Choroid plexus epithelial cell (primary cell): Measurements from ENCODE around the gene GABPB2.

Experiments used
- DNase-seq: peaks from one replicate; pipeline ENCODE4 v3.0.0-alpha.2; 2010; ENCODE audit warnings: low read depth
- H3K4me3 ChIP-seq: 2 replicates; pipeline ENCODE4 v1.5.1; 2011; ENCODE audit warnings: low read depth, mild to moderate bottlenecking, control low read depth, low read length, moderate library complexity
- TF ChIP-seq, protein P1 (sequence below): conservative IDR thresholded peaks from 2 replicates; pipeline ENCODE4 v1.5.1; 2011; ENCODE audit warnings: low read depth, mild to moderate bottlenecking, control low read depth, inconsistent platforms, low read length, moderate library complexity

The GABPB2 gene

DNA sequence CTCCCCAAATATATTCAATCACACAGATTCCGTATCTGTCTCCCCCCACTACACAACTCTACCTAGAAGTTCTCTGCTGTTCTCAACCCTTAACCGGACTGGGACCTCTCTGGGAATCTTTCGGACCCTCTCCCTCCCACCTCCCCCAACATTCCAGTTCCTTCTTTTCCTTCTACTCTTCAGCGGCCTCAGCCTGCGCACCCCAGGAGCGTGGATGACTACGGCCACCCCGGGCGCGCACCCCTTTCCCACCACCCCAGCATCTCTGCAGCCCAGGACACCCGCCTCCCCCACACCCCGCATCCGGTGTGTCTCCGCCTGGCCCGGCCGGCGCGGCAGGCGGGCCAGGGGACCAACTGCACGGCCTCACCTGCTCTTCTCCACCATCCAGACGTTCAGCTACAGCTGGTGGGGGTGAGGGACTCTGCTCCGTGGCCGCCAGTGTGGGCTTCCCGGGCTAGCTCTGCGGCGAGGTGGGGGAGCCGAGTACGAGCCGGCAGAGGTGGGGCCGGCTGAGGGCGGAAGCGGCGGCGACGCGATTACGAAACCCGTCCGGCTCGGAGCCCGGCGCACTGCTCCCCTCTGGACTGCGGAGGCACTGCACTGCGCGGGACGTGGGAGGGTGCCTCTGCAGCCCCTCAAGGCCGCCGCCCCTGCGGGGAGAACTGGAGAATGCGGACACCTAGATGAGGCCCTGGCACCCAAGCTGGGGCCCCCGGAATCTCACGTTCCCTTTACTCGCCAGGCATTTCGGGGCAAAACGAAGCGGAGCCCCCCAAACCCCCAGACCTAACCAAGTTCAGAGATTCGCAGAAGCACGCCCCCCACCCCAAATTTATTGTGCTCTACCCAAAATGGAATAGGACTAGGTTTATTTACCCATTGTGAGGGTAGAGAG, 11.2 kb upstream of the GABPB2 start, which contains the start of gene CDC42SE1:
Gene CDC42SE1 (minus strand): TSS at position 514 of the 898 bp plus-strand sequence. CDS start 3,892 bp downstream, outside the sequence.
- H3K4me3 ChIP-seq: peak within 1 kb of the TSS; percentile 97
- DNase-seq: peak; percentile 85
- TF ChIP-seq, protein P1, sequence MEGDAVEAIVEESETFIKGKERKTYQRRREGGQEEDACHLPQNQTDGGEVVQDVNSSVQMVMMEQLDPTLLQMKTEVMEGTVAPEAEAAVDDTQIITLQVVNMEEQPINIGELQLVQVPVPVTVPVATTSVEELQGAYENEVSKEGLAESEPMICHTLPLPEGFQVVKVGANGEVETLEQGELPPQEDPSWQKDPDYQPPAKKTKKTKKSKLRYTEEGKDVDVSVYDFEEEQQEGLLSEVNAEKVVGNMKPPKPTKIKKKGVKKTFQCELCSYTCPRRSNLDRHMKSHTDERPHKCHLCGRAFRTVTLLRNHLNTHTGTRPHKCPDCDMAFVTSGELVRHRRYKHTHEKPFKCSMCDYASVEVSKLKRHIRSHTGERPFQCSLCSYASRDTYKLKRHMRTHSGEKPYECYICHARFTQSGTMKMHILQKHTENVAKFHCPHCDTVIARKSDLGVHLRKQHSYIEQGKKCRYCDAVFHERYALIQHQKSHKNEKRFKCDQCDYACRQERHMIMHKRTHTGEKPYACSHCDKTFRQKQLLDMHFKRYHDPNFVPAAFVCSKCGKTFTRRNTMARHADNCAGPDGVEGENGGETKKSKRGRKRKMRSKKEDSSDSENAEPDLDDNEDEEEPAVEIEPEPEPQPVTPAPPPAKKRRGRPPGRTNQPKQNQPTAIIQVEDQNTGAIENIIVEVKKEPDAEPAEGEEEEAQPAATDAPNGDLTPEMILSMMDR: peak; percentile 72

DNA sequence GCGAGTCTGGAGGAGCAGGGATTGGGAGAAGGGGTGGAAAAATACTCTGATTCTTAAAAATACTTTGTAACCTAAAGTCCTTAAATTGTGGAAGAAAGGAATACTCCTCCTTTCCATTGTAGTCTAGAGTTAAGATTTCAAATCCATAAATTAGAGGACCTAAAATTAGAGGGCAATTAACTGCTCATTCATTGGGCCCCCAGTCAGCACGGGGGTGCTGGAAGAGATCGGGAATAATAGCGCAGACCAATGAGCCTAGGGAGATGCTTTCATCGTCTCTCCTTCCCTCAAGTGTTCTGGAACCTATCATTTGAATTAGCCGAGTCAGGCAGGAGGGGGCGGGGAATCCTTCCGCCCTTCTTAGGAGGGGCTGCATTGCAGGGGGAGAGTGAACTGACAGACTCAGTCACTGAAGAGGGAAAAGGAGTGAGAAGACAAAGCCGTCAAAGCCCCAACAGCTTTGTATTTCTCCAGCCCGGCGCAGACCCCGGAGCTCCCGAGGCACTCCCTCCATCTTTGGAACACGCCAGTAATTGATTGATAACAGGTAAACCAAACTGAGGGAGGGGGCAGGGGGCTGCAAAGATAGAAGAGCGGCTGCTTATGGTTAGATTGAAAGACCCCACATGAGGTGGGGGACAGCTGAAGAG, 10.4 kb upstream of the GABPB2 start, which contains the start of gene MLLT11:
Gene MLLT11 (plus strand): TSS at position 391 of the 650 bp plus-strand sequence. CDS start 6,828 bp downstream, outside the sequence.
- TF ChIP-seq, protein P1: no peak
- DNase-seq: peak; percentile 76
- peak within 1 kb of the TSS; percentile 97 for H3K4me3 ChIP-seq

DNA sequence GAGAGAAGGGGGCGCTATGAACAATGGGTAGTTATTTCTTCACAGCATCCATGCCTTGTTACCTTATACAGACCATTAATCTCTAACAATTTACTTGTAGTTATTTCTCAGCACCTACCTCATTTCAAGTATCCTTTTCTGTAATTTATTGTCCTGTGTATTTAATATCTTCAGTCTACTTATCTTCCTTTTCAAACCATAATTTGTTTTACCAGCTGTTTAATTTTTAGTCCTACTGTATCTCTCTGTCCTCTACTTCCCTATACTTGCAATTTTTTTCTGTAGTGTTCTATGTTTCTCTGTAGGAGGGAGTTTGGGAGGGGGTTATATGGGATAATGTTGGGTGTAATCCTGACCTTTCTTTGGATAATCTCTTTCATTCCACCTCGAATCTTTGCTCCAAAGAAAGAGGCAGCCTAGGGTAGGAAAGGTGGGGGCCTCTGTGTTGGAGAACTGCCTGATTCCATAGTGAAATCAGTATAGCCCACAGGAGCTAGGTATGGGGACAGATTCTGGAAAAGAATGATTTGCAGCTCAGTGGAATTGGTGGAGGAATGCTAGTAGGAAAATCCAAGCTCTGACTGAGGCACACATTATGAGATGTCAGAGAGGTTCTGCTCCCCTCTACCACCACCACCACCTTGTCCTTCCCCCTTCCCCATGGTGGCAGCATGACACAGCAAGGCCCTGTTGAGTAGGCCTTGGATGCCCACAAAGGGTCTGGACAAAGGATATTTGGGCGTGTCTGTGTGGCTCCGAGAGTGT, 9.7 kb upstream of the GABPB2 start:
- no peak for DNase-seq
- TF ChIP-seq, protein P1: no peak
- H3K4me3 ChIP-seq: peak overlapping the region; percentile 97

DNA sequence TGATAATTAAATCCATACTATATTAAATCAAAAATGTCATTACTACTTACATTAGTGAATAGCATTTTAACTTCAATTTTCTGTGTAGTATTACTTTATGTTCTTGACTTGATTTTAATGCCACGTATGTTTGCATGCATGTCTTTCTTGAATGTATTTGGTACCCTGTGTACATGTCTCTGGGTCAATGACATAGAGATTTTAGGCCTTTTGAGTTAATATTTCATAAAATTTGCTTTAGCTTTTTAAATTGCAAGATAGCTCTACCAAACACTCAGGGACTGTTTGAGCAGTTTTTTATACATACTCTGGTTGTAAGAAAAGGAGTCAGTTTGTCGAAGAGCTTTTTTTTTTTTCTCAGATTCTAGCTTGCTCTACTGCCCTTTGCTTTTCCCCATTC, 8.9 kb upstream of the GABPB2 start:
- peak overlapping the region; percentile 97 for H3K4me3 ChIP-seq
- DNase-seq: no peak
- TF ChIP-seq, protein P1: no peak

DNA sequence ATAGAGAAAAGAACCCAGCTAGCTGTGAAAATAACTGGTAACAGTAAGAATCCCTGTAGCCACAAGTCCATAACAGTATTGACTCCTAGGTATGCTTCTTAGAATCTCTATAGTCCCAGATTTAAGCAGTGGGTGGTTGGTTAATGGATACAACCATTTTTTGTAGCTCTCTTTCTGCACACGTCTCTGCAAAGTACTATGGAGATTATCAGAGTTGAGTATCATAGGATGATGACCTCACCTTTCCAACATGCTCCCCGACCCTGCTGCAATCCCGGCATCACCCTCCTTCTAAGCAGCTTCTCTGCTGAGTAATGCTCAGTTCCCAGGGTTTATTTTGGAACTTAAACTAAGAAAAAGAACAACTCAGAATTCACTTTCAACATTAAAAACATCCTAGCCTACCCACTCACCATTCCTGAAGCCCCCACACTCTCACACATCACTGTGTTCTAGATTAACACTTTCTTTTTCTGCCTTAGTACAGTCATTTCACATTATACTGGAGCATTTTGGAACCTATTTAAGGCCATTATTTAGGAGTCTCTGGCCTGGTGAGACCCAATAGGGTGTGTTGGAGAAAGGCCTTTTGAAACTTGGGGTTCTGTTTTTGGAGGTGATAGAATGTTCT, 7.7 kb upstream of the GABPB2 start:
- peak; percentile 87 for DNase-seq
- peak overlapping the region; percentile 20 for H3K4me3 ChIP-seq
- TF ChIP-seq, protein P1: no peak

DNA sequence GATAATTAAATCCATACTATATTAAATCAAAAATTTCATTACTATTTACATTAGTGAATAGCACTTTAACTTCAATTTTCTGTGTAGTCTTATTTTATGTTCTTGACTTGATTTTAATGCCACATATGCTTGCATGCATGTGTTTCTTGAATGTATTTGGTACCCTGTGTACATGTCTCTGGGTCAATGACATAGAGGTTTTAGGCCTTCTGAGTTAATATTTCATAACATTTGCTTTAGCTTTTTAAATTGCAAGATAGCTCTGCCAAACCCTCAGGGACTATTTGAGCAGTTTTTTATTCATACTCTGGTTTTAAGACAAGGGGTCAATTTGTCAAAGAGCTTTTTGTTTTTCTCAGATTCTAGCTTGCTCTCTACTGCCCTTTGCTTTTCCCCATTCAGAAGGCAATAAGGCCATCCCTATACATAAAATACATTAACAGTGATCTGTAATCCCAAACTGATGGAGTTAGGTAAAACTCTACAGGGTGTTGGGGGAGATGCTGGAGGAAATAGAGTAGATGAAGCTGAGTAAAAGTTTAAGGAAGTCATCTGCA, 5.4 kb upstream of the GABPB2 start:
- no peak for DNase-seq
- no peak overlapping the region for H3K4me3 ChIP-seq
- TF ChIP-seq, protein P1: no peak
